GM19438 (cell line): ENCODE measurements around the gene BANF1.
"Not testable (repeated sequence)": the region's sequence is repeated elsewhere in the genome, so short reads cannot be mapped to it uniquely, and the experiment has no call there.

Experiments used
- ATAC-seq: cut with Tn5 transposase; IDR thresholded peaks from one replicate; pipeline ENCODE4 v1.9.1; 2021; ENCODE audit warnings: low read depth; ENCODE audit not compliant: unreplicated experiment

The BANF1 gene

GRCh38 chr11:66008468-66009101 lies 6.3 kb downstream of the BANF1 start:
- no peak for ATAC-seq

- ATAC-seq: not testable (repeated sequence)
Observed at GRCh38 chr11:66010036-66010435, 7.7 kb downstream of the BANF1 start.

DNA sequence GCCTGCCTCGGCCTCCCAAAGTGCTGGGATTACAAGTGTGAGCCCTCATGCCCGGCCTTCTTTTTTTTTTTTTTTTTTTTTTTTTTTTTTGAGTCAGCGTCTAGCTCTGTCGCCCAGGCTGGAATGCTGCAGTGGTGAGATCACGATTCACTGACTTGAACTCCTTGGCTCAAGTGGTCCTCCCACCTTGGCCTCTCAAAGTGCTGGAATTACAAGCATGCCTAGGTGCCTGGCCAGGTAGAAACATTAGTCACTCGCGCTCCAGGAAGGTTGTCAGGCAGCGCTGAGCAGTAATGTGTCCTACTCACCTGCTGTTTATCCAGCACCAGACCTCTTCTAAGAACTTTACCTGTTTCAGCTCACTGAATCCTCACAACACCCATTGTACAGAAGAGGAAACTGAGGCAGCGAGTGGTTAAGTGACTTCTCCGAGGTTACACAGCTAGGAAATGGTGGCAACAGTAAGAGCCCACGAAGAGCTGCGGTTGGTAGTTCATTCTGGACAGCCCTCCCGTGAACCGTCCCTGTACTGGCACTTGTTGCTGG lies 9.0 kb downstream of the BANF1 start:
- ATAC-seq: no peak

GRCh38 chr11:66011785-66012303 lies 9.5 kb downstream of the BANF1 start, which contains the start of gene CST6:
Gene CST6, plus strand, starts transcription at chr11:66012008. Its CDS starts 37 bp downstream, at chr11:66012045.
- ATAC-seq: no peak

- ATAC-seq: no peak
Observed at GRCh38 chr11:66012371-66012945, 10.2 kb downstream of the BANF1 start.

DNA sequence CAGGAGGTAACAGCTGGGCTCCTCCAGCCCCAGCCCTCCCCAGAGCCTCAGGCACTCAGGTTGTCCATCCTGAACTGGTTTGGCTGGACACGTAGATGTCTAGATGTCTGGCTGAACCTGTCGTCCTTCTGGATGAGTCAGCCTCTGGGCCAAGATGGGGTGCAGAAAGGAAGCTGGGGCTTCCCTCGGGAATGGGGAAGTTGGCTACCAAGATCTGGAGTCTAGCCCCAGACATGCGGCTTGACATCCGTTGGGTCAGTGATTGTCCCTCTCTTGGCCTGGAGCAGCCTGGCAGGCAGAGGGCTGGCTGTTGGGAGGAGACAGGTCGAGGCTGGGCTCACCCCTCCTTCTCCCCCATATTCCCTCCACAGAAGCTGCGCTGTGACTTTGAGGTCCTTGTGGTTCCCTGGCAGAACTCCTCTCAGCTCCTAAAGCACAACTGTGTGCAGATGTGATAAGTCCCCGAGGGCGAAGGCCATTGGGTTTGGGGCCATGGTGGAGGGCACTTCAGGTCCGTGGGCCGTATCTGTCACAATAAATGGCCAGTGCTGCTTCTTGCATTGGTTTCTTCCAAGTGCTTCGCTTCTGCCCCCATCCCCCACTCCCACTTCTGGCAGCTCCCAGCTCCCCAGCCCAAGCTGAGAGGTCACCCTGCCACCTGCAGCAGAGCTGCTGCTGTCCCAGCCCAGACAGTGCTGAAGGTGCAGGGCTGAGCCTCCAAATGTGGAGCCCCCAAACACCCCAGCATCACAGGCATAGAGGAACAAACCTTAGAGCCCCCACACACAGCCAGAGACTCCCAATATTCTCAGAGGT lies 10.9 kb downstream of the BANF1 start:
- ATAC-seq: no peak

DNA sequence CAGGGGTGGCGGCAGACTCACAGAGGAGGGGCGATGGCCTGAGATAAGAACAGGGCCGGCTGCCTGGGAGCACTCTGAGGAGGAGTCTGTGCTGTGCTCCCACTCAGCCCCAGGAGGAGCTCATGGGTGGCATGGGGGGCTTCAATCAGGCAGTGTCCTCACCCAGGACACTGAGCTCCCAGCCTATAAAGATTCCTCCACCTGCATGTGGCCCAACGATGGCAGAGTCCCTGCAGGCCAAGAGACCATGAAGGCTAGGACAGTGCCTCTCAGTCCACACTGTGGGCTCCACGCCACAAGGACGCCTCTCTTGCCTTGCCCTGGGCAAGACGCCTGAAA lies 11.4 kb downstream of the BANF1 start:
- no peak for ATAC-seq

- no peak for ATAC-seq
Observed at GRCh38 chr11:66014804-66015453, 12.6 kb downstream of the BANF1 start.

GRCh38 chr11:66015454-66015881 lies 13.2 kb downstream of the BANF1 start:
- no peak for ATAC-seq

DNA sequence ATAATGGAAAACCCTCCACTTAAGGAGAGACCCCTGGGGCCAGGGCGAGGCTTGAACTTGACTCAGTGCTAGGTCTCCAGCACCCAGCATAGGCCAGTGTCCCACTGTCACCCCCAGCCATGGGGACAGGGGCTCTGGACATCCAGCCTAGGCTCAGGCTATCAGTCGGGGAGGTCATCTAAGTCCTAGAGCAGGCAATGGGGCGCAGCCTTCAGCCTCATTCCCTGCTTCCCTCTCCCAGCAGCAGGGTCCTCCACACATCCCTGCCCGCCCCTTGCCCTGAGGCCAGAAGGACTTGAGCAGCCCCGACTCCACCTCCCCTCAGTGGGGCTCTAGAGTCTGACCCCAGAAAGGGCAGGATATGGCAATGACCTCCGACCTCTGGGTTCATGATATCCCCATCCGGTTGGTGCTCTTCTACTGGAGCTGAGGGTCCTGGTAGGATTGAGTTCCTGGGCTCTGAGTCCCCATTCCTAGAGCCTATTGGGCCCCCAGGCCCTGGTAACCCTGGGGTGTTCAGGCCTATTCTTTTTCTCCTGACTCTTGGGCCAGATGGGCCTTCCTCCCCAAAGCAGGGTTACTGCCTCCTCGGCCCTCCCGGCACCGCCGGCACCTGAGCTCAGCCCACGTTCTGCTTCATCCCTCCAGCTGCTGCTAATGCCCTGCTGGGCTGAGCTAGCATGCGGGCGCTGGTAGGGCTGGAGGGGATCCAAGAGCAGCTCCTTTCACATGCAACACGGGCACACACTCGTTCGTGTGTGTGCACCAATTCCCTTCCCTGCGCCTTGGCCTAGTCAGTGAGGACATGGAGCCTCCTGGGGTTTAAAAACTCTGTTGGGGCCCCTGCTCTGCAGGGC lies 13.9 kb downstream of the BANF1 start:
- ATAC-seq: no peak

GRCh38 chr11:66016793-66017177 lies 14.5 kb downstream of the BANF1 start:
- no peak for ATAC-seq

- ATAC-seq: no peak
Observed at GRCh38 chr11:66017321-66017720, 15.0 kb downstream of the BANF1 start.

GRCh38 chr11:66020212-66020611 lies 17.9 kb downstream of the BANF1 start:
- ATAC-seq: no peak

- ATAC-seq: no peak
Observed at GRCh38 chr11:66020618-66021357, 18.5 kb downstream of the BANF1 start.

DNA sequence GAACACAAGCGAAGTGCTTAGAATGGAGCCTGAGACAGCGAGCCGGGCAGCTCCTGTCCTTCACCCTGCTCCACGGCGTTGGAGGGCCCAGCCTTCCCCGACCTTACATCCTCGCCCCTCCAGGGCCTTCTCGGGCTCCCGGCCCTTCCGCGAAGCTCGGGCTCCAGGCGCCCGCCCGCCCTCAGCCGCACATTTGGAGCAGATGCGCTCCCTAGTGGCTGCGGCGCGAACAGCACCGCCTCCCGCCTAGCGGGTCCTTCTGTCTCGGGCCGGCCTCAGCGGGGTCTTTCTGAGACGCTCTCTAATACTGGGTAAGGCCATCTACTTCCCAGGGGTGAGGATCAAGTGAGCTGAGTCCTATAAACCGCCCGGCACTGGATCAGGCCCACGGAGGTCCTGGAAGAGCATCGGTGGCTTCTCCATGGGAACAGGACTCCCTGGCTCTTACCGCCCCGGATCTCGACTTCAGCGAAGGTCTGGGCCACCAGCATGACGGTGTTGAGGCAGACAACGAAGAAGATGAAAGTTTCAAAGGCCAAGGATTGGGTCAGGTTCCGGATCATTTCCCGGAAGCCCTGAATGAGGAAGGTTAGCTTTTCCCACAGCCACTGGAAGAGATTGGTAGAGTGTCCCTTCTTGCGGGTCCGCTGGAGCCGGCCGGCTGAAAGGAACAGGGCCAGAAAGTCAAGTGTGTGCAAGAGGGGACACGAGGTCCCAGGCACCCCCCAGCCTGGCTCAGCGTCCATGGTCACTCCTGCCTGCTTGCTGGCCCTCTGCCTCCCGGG lies 20.3 kb downstream of the BANF1 start:
- no peak for ATAC-seq

GRCh38 chr11:66023186-66023440 lies 20.8 kb downstream of the BANF1 start:
- ATAC-seq: not testable (repeated sequence)

DNA sequence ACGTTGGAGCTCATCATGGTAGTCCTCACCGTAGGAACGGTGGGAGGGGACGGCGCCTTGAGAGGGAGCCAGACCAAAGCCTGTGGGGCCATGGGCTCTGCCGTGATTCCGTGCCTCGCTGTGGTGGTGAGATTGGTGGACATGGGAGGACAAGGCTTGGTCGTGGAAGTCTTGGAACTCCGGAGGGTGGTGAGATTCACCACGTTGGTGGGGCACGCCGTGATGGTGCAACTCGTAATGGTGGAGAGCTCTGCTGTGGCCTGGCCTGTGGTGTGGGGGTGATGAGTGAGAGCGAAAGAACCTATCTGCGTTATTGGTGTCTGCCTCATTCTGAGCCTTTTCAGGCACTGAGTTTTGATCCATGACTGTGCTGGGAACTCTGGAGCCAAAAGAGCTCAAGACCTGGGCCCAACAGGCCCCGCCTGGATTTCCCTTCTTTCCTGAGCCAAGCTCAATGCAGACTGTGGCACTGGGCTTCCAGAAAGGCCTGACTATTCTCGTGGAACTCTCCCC lies 23.8 kb downstream of the BANF1 start, which contains the start of gene CATSPER1:
TSS of gene CATSPER1 (minus strand) at position 463 of the 513 bp plus-strand sequence. CDS start at position 363, 100 bp downstream.
- no peak for ATAC-seq
